GM23248 (cell line): ENCODE measurements around the gene PHKA1.

Source experiments
- EZH2 ChIP-seq: fragments of 200-600 bp; sonication (generic); IDR thresholded peaks from 2 replicates; pipeline ENCODE4 v1.6.1; 2018; ENCODE audit warnings: antibody characterized with exemption, mild to moderate bottlenecking; ENCODE audit not compliant: insufficient read depth, poor library complexity, severe bottlenecking
- EZH2phosphoT487 ChIP-seq: fragments of 200-600 bp; sonication (generic); IDR thresholded peaks from 2 replicates; pipeline ENCODE4 v1.6.1; 2018; ENCODE audit warnings: antibody characterized with exemption, moderate library complexity, mild to moderate bottlenecking, low read depth; ENCODE audit not compliant: insufficient read depth

DNA sequence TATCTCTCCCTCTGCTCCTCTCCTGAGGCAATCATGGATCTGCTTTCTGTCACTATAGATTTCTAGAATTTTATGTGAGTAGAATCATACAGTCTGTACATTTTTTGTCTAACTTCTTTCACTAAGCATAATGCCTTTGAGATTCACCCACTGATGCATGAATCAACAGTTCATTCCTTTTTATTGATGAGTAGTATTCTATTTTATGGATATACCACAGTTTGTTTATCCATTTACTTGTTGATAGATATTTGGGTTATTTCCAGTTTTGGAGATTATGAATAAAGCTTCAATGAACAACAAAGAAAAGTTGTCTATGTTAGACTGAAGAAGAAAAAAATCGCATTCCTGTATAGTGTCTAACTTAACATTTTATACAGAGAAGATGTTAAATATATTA lies 30.5 kb downstream of the PHKA1 start:
- TF ChIP-seq EZH2phosphoT487, result no peak
- no peak for TF ChIP-seq EZH2
